A673 (cell line): ENCODE measurements around the gene APOA5.

Experiments used
- EZH2 ChIP-seq: fragments of 200-600 bp; sonication (generic); IDR thresholded peaks from 2 replicates; pipeline ENCODE4 v1.6.1; 2017; ENCODE audit warnings: borderline replicate concordance, low read depth, mild to moderate bottlenecking, mixed read lengths, antibody characterized with exemption, low read length; ENCODE audit not compliant: poor library complexity, severe bottlenecking
- TF ChIP-seq, protein P1 (sequence below): fragments of 300-800, 200-600 bp; sonication (generic); conservative IDR thresholded peaks from 2 replicates; pipeline ENCODE4 v1.5.1; 2017; ENCODE audit warnings: low read depth, mild to moderate bottlenecking, antibody characterized with exemption, low read length, moderate library complexity, mixed read lengths

DNA sequence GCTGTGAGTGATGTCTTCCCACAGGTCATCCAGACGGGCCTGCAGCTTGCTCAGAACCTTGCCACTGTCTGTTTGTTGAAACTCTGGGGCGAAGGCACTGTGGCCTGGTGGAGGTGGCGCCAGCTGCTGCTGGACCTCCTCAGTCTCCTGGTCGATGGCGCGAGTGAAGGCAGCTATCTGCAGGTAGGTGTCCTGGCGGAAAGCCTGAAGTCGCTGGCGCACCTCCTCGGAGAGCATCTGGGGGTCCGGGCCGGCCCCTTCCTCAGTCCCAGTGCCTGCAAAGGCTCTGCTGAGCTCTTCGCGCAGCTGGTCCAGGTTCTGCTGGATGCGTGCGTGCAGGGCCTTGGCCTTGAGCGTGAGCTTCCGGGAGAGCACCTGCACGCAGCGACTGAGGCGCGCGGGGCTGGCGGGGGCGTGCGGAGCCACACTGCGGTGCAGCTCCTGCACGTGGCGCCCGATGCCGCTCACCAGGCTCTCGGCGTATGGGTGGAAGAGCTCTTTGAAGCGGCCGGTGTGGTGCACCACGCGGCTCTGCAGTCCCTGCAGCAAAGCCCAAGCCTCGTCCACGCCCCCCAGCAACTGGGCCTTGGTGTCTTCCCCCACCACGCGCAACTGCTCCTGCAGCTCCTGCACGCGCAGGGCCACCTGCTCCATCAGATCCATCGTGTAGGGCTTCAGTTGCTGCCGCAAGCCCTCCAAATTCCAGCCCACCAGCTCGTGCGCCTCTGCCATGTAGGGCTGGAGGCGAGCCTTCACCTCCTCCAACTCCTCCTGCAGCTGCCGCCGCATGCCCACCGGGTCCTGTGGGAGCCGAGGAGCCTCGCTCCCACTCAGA is 1.3 kb downstream of the APOA5 start:
- TF ChIP-seq, protein P1, sequence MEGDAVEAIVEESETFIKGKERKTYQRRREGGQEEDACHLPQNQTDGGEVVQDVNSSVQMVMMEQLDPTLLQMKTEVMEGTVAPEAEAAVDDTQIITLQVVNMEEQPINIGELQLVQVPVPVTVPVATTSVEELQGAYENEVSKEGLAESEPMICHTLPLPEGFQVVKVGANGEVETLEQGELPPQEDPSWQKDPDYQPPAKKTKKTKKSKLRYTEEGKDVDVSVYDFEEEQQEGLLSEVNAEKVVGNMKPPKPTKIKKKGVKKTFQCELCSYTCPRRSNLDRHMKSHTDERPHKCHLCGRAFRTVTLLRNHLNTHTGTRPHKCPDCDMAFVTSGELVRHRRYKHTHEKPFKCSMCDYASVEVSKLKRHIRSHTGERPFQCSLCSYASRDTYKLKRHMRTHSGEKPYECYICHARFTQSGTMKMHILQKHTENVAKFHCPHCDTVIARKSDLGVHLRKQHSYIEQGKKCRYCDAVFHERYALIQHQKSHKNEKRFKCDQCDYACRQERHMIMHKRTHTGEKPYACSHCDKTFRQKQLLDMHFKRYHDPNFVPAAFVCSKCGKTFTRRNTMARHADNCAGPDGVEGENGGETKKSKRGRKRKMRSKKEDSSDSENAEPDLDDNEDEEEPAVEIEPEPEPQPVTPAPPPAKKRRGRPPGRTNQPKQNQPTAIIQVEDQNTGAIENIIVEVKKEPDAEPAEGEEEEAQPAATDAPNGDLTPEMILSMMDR = no peak
- no peak for TF ChIP-seq EZH2
